GM18909 (cell line): Measurements from ENCODE around the gene ALS2CL.
A peak's percentile ranks its signal among the peaks of the same experiment; 100 is the strongest.

Source experiments
- ATAC-seq: cut with Tn5 transposase; IDR thresholded peaks from one replicate; pipeline ENCODE4 v1.9.1; 2021; ENCODE audit warnings: mild to moderate bottlenecking; ENCODE audit not compliant: unreplicated experiment, poor library complexity

The ALS2CL gene

DNA sequence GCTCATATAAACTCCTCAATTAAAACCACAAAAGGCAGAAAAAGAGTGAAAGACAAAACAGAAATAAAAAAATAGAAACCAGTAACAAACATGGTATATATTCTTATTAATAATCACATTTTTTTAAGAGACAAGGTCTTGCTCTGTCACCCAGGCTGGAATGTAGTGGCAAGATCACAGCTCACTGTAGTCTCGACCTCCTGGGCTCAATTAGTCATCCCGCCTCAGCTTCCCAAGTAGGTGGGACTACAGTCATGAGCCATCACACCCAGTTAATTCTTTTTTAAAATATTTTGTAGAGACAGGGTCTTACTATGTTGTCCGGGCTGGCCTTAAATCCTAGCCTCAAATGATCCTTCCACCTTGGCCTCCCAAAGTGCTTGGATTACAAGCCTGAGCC lies 44.0 kb downstream of the ALS2CL start:
- ATAC-seq = no peak

DNA sequence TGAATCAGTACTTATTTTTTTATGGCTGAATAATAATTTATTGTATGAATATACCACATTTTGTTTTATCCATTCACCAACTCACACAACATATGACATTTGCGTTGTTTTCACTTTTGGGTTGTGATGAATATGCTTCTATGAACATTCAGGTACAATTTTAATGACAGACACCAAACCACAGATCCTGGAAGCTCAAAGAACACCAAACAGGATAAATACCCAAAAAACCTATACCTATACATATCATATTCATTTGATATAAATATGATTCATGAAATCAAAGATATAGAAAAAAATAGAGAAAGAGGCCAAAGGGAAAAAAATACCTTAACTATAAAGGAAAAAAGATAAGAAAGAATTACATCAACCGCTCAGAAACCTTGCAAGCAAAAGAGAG lies 45.4 kb downstream of the ALS2CL start:
- ATAC-seq = no peak

DNA sequence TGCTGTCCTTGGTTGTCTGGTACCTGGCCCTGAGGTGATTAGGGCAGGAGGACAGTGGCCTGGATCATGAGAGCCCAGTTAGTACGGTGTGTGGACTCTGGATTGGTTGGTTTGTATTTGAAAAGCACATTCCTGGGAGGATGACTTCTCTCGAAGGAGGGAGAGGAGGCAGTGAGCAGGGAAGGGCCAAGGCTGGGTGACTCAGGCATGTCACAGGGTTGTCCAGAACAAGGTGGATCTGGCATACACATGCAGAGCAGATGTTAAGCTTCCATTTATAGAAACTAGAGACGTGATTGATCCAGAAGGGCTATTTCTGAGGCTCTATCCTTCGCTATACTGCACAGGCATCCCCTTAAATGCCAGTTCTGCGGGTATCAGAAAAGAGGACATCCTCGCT lies 46.8 kb downstream of the ALS2CL start:
- no peak for ATAC-seq

DNA sequence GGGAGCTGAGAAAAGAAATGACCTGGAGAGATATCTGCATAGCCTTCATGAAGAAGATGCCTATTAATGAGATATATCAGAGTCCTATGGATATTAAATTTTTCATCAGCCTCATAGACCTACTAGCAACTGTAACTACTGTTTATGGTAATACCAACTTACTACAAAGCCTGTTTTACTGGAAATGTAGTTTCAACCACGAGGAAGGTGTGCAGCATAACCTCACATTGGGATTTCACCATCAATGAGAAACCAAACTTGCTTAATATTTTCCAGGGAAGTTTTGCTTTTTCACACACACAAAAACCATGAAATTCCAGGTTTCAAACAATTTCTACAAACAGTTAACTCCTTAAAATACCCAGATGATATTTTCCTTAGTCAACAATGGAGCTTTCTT lies 49.8 kb downstream of the ALS2CL start:
- no peak for ATAC-seq

DNA sequence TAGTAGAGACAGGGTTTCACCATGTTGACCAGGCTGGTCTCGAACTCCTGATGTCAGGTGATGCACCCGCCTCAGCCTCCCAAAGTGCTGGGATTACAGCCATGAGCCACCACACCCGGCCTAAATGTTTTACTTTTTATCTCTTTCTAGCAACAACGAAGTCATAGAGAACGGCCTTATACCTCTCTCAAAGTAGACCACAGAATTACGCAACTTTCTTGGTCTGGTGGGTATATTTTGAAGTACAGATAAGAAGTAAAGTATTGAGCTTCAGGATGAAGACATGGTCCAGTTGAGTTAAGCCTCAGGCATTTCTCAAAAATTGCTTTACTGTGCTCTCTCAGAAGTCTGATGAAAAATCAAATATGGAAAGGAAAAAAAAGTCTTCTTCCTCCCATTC lies 50.5 kb downstream of the ALS2CL start:
- no peak for ATAC-seq

DNA sequence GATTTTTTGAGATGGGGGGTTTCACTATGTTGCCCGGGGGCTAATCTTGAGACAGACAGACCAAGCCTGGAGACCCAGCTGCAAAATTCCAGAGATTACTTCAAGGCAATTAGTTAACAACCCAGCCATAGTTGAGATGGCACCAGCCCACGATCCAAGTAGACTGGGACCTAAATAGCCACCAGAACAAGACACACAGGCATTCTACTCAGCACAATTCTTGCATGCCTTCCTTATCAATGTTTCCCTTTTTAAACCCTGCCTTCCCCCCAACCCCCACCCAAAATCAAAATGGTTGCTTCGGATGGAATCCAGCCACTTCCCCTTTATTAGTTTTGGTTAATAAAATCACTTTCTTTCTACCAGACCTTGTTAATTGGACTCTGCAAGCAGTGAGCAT lies 52.6 kb downstream of the ALS2CL start:
- no peak for ATAC-seq

DNA sequence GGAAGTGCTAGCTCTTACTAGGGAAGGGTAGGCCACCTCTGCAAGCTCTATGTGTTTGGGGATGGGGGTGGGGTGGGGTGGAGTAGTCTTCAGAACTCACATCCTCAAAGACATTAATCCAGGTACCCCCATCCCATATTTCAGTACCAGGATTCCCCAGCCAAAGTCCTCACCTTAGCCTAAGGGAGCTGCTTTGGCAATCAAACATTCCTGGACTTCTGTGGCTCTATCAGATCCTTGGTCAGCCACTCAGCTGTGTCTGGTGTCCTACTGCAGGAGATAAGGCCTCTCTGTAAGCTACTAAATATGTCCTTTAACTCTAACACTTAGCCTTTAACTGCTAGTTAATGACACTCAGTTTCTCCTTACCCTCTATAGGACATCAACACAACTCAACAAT lies 54.3 kb downstream of the ALS2CL start:
- no peak for ATAC-seq

DNA sequence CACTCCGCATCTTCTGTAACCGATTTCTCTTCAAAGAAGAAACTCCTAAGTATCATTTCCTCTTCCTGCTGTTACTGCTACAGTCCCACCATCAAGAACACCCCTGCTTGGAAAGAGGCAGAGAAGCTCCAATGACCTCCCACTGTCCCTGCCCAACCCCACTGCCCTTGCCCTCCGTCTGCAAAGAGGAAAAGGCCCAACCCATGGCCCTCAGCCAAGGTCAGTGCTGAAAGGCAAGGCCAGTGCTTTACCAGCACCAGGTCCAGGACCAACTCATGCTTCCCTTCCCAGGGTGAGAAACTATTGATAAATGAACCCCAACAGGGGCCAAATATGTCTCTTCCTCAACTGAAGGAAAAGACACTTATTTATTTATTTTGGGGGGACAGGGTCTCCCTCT lies 58.6 kb downstream of the ALS2CL start:
- ATAC-seq = no peak

DNA sequence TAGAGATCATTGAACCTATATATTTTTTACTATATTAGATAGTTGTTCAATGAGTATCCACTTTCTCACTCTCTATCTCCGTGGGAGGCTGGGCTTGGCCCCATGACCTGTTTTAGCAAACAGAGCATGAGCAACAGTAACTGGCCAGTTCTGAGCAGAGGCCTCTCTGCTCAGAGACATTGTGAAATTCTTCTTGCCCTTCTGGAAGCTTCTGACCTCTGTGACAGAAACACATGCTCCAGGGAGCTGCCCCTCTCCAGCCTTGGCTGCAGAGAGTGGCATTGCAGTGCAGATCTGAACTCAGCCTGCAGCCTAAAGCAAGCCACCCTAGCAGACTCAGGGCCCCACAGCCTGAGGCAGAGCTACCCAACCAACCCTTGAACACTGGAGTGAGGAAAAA lies 60.7 kb downstream of the ALS2CL start:
- ATAC-seq = no peak

DNA sequence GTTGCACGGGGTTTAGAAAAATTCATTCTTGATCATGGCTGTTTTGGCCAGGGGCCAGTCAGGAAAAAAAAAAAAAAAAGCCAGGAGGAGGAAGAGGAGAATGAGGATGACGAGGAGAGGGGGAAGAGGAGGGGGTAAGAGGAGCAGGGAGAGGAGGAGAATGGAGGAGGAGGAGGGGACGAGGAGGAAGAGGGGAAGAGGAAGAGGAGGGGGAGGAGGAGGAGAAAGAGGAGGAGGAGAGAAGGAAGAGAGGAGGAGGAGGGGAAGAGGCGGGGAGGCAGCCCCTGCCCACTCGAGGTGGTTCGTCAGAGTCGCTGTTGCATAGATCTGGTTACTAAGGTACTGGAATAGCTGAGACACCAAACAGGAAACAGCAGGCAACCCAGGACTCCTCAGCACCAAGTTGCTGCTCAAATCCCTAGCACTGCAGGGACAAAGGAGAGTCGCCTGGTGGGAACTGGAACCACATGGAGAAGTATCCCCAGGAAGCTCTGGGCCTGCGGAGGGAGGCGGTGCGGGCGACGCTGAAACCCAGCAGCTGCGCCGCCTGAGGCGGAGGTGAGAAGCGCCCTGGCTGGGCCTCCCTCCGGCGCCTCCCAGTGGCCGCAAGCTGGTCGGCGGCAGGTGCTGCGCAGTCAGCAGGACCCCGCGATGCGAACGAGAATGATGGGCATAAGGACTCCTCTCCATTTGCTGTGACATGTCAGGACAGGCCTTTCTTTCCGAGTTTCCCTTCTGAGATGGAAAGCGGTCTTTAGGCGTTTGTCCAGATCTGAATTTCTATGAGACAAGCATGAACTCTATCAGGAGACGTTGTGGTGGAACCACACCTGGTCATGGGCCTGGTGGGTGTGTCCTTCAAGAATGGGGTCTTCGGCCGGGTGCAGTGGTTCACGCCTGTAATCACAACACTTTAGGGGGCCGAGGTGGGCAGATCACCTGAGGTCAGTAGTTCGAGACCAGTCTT lies 63.6 kb downstream of the ALS2CL start:
- ATAC-seq = peak; percentile 78

DNA sequence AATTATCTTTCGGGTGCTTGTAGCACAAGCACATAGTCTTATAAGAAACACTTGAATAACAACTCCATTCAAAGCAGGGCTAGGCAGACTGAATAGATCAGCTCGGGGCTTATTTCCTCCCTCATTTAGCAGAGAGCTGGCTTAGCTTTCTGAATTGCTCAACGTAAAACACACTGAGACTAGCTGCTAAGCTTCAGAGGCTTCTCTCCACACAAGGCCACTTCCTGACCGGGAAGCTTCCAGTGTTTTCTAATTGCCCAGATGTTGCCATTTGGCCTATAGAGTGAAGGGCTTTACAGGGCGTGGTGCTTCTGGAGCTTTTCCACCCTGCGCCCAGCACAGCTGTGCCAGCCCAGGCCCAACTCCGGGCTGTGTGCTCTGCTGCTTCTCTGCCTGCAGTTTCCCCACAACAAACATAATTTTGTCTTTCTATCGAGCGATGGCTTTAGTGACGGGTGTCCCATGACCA lies 64.5 kb downstream of the ALS2CL start:
- ATAC-seq = no peak

DNA sequence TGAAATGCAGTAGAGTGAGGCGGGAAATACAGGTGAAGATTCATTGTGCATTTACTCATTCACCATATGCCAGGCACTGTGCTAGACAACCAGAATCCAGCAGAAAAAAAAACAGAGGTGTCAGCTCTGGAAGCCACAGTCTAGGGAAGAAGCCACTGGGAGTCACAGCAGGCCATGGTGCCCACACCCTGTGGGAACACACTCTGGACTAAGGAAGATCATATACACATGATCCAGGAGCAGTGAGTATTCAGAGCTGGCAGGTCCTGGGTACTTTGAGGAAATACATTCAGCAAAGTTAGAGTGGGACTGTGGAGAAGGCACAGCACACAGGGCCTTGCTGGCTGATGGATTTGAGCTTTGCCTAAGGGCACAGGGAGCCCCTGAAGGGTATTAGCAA lies 66.4 kb downstream of the ALS2CL start:
- ATAC-seq = no peak

DNA sequence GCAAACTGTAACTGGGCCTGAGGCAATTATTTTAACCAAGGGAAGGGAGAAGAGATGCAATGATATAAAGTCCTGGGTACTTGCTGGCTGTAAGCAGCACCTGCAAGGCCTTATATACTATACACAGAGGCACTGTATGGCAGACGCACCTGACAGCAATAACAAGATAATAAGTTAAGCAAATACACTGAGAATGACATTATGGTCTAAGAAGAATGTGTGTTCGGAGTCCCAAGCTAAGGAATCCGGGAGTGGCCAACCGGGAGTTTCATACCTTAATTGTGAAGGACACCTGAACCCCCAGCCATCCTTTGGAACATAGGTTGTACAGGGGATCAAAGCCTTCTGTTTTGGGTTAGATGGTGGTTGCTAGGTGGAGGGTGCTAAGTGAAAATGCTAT lies 67.4 kb downstream of the ALS2CL start:
- ATAC-seq = no peak

DNA sequence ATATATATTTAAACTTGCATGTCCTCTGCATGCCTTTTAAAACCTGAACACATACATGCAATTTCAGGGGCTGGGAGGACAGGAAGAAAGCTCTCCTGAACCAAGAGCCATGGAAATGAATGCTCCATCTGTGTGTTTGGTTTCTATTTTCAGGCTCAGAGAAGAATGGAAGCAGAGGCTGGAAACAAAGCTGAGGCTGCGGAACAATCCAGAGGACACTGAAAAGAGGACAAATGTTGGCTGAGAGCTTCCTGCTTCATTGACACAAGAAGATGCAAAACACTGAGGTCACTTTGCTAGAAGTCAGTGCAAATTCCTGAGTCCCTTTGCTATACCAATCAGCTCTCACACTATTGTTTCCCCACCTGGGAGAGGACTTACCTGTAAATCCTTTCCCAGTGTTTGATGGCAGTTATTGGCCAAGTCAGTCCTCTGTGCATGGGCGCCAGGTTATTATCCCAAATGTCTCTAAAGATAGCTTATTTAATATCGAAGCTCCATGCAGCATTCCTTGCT lies 68.4 kb downstream of the ALS2CL start:
- ATAC-seq = no peak

DNA sequence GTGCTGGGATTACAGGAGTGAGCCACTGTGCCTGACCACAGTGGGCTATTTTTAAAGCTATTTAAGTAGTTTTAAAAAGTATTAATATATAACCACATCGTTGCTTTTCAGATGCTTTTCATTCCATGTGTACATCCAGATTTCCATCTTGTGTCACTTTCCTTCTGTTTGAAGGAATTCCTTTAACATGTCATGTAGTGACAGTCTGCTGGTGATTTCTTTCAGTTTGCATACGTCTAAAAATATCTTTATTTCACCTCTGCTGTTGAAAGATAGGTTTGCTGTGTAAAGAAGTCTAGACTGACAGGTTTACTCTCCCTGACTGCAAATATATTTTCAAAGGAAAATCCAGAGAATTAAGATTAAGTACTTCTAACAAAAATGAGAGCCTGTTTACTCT lies 68.9 kb downstream of the ALS2CL start:
- ATAC-seq = no peak

DNA sequence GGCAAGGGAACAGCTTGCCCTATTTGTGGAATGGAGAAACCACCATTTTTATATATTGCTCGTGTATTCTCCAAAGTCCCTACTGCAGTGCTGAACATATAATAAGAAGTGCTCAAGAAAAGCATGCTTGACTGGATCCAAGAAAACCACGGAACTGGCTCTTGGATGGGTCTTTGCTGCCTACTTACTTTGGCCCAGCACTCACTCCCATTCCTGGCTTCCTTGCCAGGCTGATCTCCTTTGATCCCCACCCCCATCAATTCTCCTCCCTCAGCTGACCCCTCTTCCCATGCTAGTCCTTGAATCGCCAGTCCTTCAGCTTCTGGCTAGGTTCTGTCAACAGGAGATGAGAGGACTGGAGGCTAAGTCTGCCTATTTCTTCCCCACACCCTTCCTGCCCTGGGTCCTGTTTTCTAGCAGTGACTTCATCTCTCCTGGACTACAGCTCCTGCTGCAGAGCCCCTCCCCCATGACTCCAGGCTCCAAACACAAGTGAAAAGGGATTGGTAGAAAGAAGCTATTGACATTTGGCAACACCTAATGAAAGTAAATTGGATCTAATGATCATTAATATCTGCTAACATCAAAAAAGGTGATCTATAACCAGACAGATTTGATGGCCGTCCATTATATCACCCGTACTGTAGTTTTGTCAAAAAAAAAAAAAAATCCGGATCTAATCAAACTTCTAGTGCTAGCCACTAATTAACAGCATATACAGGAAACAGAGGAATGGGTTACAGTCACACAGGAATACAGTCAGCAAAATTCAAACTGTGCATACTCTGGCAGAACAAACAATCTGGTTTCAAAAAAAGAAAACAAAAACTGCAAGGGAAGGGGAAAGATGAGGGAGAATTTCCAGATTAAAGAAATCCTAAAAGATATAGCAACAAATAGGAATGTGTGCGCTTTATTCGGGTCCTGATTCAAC lies 73.4 kb downstream of the ALS2CL start:
- ATAC-seq = no peak
